CD1c-positive myeloid dendritic cell (primary cell): ENCODE data around the gene MYO18B.
A peak's percentile ranks its signal among the peaks of the same experiment; 100 is the strongest.
"Not testable (repeated sequence)": the region's sequence is repeated elsewhere in the genome, so short reads cannot be mapped to it uniquely, and the experiment has no call there.

ENCODE experiments used
- DNase-seq: peaks from one replicate; pipeline ENCODE4 v3.0.0-alpha.2; 2016; ENCODE audit errors: extremely low spot score

Gene MYO18B

GRCh38 chr22:25741692-25742626 is at the start of gene MYO18B:
TSS of gene MYO18B (plus strand) at chr22:25742188. CDS start at chr22:25761093, 18,905 bp downstream.
- DNase-seq = peak; percentile 42

DNA sequence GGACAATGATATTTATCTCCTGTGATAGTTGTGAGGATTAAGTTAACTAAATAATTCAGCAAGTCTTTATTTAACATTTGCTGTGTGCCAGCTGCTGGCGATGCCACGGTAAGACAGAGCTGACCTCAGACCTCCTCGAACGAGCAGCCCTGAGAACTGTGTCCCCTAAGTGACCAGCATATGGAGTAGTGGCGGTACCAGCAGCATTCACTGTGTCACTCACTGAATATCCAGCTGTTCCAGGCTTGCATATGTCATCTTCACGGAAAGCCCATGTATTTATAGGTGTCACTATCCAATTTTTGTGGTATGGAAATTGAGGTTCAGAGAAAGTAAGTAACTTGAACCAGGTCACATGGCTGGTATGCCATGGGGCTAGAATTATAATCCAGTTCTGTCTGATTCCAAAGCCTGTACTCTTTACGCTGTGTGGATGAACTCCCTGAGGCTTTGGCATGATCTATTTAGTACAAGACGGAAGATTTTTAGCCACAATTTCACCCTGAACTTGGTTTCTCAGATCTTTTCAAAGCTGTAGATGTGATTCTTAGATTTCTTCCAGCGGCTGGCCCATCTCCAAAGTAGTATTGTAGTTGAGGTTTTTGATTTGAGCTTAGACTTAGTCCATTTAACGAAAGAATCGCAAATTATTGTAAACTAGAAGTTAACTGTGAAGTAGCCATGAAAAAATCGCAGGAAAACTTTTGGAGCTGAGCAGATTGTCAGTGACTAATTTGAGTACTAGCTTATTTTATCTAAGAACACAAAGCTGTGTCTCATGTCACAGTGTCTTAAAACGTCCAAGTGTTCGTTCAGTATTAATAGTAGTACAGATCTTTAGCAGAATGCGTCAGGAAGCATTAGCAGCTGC is 49.4 kb upstream of the MYO18B start:
- DNase-seq = no peak

DNA sequence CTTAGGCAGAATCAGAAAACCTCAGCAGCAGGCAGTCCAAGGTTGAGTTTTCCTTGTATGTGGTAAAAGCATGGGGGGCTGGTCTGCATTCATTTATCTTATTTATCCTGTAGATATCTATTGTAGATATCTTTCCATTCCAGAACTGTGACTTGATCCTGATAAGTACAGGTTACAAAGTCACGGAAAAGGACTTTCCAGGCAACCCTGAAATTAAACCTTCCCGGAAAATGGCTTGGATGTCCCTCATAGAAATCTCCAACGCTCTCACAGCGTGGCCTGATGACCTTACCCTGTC is 48.8 kb upstream of the MYO18B start:
- no peak for DNase-seq

DNA sequence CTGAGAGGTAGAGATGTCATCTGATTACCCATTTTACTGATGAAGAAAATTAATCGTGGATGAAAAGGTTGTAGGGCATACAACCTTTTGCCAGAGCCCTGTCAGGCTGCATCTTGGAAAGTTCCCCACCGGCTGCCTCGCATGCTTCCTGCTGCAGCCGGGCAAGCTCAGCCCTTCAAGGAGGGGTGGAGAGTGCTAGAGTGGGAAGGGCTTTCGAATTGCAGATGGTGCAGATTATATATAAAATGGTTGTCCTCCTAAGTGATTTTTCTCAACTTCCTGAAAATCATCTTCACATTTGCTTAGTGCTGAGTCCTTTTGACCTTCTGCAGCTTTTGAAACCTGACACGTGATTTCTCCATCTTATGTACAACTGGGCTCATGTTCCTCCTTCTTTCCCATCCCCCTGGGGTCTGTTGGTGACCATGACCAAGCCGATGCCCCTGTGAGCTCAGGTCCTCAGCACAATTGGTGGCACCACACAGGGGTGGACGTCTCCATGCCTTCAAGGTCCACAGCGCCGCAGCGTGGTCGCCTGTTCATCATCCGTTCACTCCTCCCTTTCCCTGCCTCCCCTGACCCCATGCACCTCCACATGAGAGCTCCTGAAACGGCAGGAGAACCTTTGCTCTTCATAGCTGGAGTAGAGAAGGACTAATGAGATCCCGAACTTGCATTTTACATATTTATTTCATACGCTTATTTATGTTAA is 47.6 kb upstream of the MYO18B start:
- no peak for DNase-seq

- no peak for DNase-seq
Measured at GRCh38 chr22:25695146-25695545, 46.8 kb upstream of the MYO18B start.

DNA sequence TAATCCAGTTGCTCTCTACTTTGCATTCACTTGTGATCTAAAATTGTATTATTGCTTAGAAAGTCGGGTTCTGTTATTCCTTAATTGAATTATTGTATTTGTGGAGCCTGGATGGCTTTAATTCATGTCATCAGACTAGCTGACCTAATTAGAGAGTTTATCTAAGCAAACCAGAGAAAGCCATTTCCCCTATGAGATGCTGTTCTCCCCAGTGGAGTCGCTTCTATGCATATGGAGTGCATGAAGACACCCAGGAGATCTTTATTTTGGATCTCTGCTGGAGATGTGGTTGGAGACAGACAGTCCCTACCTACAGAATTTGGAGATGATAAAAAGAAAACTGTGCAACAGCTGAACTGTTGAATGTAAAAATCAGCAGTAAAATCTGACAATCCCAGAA is 45.2 kb upstream of the MYO18B start:
- DNase-seq = no peak

- no peak for DNase-seq
Measured at GRCh38 chr22:25697181-25697664, 44.8 kb upstream of the MYO18B start.

- no peak for DNase-seq
Measured at GRCh38 chr22:25697978-25698377, 44.0 kb upstream of the MYO18B start.

DNA sequence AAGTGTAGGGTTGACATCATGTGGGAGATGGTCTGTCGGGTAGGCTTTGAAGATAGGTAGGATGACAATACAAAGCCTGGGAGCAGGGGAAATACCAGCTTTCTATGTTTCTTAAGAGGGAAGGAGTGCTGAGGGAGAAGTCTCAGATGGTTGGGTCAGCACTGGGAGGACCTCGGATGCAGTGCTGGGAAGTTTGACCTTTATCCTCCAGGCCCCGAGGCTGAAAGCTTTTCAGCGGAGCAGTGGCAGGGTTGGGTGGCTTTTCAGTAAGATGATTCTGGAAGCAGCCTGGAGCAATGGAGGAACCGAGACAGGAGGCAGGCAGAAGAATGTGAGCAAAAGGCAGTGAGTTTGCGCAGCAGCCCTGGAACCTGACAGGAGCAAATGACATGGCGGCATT is 43.5 kb upstream of the MYO18B start:
- no peak for DNase-seq

GRCh38 chr22:25698978-25699377 is 43.0 kb upstream of the MYO18B start:
- DNase-seq = no peak

- DNase-seq = no peak
Measured at GRCh38 chr22:25701056-25701780, 40.8 kb upstream of the MYO18B start.

DNA sequence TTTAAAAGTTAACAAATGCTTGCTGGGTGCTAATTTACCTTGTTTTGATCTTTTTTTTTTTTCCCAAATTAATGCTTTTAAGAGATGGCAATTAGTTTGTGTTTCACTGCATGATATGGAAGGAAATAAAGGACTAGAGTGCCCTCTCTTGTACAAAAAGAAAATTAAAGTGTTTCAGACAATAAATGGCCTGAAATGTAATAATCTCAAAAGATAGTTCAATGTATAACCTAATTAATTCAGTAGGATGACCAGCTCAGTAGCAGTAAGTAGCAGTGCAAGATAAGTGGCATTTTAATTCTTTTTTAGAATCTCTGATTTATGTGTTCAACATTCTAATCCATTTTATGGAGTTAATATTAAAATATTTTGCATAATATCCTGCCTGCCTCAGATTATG is 39.9 kb upstream of the MYO18B start:
- DNase-seq = peak; percentile 15

GRCh38 chr22:25702571-25703167 is 39.3 kb upstream of the MYO18B start:
- DNase-seq = peak; percentile 3

DNA sequence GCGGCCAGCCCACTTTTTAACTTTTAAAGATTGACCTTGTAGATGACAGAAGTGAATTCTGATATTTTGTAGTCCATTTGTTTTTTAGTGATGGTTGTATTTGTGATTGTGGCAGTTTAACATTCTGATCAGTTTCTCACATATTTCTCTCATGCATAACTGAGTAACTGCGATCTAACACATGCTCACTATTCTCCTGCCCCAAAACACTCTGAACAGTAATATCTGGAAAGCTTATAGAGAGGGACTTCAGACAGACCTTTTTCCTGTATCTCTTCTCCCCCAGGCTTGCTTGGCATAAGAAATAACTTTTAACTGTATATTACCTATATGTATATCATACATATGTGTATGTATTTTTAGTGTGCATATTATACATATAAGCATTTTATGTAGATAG is 37.3 kb upstream of the MYO18B start:
- no peak for DNase-seq

DNA sequence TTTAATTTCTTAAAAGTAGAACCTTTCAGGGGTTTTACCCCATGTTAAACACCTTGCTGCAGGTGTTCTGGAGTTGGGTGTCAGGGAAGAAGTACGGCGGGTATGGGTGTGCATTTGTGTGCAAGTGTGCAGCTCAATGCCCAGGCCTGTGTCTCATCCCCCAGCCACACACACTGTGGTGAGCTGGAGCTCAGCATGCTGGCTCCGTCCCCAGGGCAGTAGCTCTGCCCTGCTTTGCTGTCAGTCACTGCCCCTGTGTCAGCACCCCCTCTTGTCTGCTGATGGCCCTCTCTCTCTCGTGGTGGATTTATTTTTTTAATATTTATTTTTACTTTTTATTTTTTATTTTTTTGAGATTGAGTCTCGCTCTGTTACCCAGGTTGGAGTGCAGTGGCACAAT is 35.8 kb upstream of the MYO18B start:
- no peak for DNase-seq

DNA sequence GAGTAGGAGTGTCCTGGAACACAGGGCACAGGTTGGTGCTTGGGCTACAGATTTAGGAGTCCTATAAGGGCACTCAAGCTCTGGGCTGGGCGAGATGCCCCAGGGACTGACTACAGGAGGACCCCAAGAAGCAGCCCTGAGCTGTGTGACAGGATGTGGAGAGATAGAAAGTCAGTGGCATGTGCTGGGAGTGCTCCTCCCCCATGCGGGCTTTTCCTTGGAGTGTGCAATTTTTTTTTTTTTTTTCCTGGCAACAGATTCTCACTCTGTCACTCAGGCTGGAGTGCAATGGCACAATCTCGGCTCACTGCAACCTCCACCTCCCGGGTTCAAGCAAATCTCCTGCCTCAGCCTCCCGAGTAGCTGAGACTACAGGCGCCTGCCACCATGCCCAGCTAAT is 33.6 kb upstream of the MYO18B start:
- not testable (repeated sequence) for DNase-seq

DNA sequence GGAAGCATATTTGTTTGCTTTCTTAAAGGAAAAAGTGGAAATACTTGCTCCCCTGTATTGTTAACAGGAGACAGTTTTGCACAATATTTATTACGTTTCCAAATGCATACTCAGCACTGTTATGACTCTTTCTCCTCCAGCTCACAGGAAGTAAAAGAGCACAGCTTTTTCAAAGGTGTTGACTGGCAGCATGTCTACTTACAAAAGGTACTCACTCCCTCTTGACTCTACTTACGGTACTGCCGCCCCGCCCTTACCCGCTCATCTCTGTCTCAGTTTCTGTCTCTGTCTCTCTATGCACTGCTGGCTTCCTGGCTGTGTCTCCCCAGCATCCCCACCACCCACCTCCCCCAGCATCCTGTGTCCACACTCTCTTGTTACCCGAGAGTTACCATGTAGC is 32.2 kb upstream of the MYO18B start:
- DNase-seq = no peak

DNA sequence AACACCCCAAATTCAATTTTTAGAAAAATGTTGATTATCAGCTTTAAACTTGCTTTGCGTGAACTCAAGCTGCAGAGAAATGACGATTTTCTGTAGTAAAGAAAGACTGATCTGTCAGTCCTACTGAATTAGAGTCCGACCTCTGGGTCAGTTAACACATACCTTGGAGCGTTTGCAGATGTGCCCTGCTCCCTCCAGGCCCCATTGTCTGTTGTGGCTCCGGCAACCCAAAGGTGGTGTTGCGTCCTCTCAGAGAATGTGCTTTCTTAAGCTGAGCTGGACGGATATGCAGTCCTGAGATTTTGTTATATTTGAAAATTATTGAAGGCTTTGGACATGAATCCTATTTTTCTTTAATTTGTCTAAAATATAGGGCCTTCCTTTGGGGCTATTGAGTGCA is 31.5 kb upstream of the MYO18B start:
- no peak for DNase-seq

GRCh38 chr22:25711491-25711890 is 30.5 kb upstream of the MYO18B start:
- DNase-seq = no peak

DNA sequence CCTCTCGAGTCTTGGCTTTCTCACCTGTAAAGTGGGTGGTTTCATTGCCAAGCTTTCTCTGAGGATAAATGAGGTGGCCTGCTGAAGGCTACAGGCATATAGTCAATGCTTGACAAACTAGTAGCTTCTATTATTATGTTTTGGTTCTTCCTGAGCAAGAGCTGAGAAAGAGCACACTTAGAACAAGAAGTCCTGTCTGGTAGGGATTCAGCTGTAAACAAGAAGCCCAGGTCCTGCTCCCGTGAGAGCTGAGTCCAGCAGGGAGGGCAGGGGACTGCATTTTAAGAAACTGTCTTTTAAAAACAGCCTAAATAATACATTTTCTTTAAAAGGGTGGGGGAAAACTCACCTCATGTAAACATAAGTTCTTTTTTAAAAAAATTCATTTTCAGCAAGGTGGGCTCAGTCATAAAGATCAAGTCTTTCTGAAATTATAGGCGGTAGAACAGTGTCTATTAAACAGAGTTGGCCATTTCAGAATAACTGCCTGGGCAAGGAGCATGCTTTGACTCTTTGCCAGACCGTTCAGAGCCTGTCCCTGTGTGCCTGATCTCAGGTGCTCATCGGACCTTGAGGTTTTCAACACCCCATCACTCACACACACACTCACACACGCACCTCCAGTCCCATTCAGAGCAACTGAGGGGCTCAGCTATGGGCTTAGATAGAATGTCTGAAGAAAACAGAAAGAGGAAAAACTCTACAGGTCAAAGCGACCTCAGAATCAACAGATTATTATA is 29.2 kb upstream of the MYO18B start:
- no peak for DNase-seq
